Transverse colon (tissue), 4 donors: ENCODE measurements around the gene ABCA1.

Source experiments
- EP300 ChIP-seq: sonication (generic); formaldehyde crosslinking; IDR thresholded peaks from one replicate; pipeline ENCODE4 v1.6.1; 2017; ENCODE audit warnings: antibody characterized with exemption, low read depth
- POLR2A ChIP-seq: fragments of 450-650 bp; IDR thresholded peaks from one replicate; pipeline ENCODE4 v1.6.1; 2016; ENCODE audit warnings: antibody characterized with exemption, mild to moderate bottlenecking, moderate library complexity
- POLR2AphosphoS5 ChIP-seq, 3 donors: sonication (generic); formaldehyde crosslinking; IDR thresholded peaks; one replicate each; pipeline ENCODE4 v1.6.1; 2016; ENCODE audit warnings: antibody characterized with exemption in 3 of 3
- TF ChIP-seq, protein P1 (sequence below), 5 experiments: fragments of 200-600 bp in 3 of 5; fragments of 450-650 bp in 2 of 5; sonication (generic) in 3 of 5; IDR thresholded peaks; 1 replicate in 2 of 5; 2 replicates in 3 of 5; pipeline ENCODE4 v1.5.1; 2016 to 2017; ENCODE audit warnings: antibody characterized with exemption in 5 of 5, inconsistent platforms in 3 of 5, mild to moderate bottlenecking in 2 of 5, moderate library complexity in 1 of 5

DNA sequence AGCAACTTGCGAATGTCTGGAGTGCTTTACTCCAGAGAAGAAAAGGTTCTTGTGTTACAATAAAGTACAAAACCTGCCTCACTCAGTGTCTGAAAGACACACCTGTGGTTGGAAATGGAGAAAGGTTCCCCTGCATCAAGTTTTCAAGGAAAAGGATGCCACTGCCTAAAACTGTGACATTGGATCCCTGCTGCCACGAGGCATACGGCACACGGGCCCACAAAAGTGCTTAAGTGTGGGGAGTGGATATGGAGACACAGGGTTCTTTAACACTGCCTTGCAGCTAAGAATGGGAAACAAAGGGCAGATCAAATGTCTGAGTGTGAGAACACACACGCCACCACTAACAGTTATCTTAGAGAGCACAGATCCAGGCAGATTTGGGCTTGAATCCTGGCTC is 89.0 kb downstream of the ABCA1 start:
- TF ChIP-seq POLR2A, result no peak
- no peak for TF ChIP-seq POLR2AphosphoS5 (IDR thresholded peaks at IDR 0.05)
- TF ChIP-seq, protein P1, sequence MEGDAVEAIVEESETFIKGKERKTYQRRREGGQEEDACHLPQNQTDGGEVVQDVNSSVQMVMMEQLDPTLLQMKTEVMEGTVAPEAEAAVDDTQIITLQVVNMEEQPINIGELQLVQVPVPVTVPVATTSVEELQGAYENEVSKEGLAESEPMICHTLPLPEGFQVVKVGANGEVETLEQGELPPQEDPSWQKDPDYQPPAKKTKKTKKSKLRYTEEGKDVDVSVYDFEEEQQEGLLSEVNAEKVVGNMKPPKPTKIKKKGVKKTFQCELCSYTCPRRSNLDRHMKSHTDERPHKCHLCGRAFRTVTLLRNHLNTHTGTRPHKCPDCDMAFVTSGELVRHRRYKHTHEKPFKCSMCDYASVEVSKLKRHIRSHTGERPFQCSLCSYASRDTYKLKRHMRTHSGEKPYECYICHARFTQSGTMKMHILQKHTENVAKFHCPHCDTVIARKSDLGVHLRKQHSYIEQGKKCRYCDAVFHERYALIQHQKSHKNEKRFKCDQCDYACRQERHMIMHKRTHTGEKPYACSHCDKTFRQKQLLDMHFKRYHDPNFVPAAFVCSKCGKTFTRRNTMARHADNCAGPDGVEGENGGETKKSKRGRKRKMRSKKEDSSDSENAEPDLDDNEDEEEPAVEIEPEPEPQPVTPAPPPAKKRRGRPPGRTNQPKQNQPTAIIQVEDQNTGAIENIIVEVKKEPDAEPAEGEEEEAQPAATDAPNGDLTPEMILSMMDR (IDR thresholded peaks at IDR 0.05), result no peak
- no peak for TF ChIP-seq EP300
